ENCODE data around the gene TBX1.

- TF ChIP-seq, protein P1, sequence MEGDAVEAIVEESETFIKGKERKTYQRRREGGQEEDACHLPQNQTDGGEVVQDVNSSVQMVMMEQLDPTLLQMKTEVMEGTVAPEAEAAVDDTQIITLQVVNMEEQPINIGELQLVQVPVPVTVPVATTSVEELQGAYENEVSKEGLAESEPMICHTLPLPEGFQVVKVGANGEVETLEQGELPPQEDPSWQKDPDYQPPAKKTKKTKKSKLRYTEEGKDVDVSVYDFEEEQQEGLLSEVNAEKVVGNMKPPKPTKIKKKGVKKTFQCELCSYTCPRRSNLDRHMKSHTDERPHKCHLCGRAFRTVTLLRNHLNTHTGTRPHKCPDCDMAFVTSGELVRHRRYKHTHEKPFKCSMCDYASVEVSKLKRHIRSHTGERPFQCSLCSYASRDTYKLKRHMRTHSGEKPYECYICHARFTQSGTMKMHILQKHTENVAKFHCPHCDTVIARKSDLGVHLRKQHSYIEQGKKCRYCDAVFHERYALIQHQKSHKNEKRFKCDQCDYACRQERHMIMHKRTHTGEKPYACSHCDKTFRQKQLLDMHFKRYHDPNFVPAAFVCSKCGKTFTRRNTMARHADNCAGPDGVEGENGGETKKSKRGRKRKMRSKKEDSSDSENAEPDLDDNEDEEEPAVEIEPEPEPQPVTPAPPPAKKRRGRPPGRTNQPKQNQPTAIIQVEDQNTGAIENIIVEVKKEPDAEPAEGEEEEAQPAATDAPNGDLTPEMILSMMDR (IDR thresholded peaks at IDR 0.05), result no peak
- no peak for TF ChIP-seq POLR2A (IDR thresholded peaks at IDR 0.05)
These were observed 16.9 kb upstream of the TBX1 start for GRCh38 chr22:19743651-19744050.

All from uterus (tissue), 2 donors.